Muscle layer of colon (tissue), 2 donors: ENCODE results near the gene MAFG.

Experiments
- H3K27ac ChIP-seq: one replicate; pipeline ENCODE4 v1.7.0; 2013; ENCODE audit warnings: low read depth, mild to moderate bottlenecking, low read length, moderate library complexity
- H3K27me3 ChIP-seq, 2 donors: one replicate each; pipeline ENCODE4 v1.7.0; 2013; ENCODE audit warnings: low read length in 2 of 2, mild to moderate bottlenecking in 2 of 2; ENCODE audit not compliant: insufficient read depth in 2 of 2, control insufficient read depth in 1 of 2
- H3K36me3 ChIP-seq: one replicate; pipeline ENCODE4 v1.7.0; 2013; ENCODE audit warnings: mild to moderate bottlenecking, low read length; ENCODE audit not compliant: insufficient read depth
- H3K4me1 ChIP-seq: one replicate; pipeline ENCODE4 v1.7.0; 2013; ENCODE audit warnings: mild to moderate bottlenecking, low read length; ENCODE audit not compliant: insufficient read depth
- H3K4me3 ChIP-seq, 2 donors: one replicate each; pipeline ENCODE4 v1.7.0; 2013; ENCODE audit warnings: low read length in 2 of 2, low read depth in 1 of 2, mild to moderate bottlenecking in 1 of 2, moderate library complexity in 1 of 2
- H3K9ac ChIP-seq: one replicate; pipeline ENCODE4 v1.7.0; 2013; ENCODE audit warnings: low read length
- H3K9me3 ChIP-seq: one replicate; pipeline ENCODE4 v1.7.0; 2013; ENCODE audit warnings: mild to moderate bottlenecking, low read length
- donor health status: abdominal sarcoma.
- donor health status: Adenocarcinoma of cecum.

The MAFG gene

GRCh38 chr17:81942167-81942553, 14.6 kb upstream of the MAFG start:
- no peaks in the 10 kb centered on the region for H3K4me1 ChIP-seq
- H3K27me3 ChIP-seq = peaks cover 0 to 26% of the 10 kb centered on the region in 2 donors
- no peak overlapping the region for H3K9ac ChIP-seq
- H3K9me3 ChIP-seq = no peaks in the 10 kb centered on the region
- no peak overlapping the region for H3K4me3 ChIP-seq
- H3K27ac ChIP-seq = no peak overlapping the region
- H3K36me3 ChIP-seq = no peaks in the 10 kb centered on the region

- Histone ChIP-seq H3K9me3 (no peaks in the 10 kb centered on the region), H3K4me3 (no peak overlapping the region), H3K27ac (no peak overlapping the region), H3K27me3 (peaks cover 0 to 29% of the 10 kb centered on the region in 2 donors), H3K4me1 (peaks cover 4% of the 10 kb centered on the region), H3K36me3 (no peaks in the 10 kb centered on the region), H3K9ac (no peak overlapping the region)
Observed at GRCh38 chr17:81941484-81942166, 14.1 kb upstream of the MAFG start.

- H3K27ac ChIP-seq = no peak overlapping the region
- peaks cover 6% of the 10 kb centered on the region for H3K4me1 ChIP-seq
- no peak overlapping the region for H3K9ac ChIP-seq
- H3K36me3 ChIP-seq = no peaks in the 10 kb centered on the region
- no peak overlapping the region for H3K4me3 ChIP-seq
- no peaks in the 10 kb centered on the region for H3K9me3 ChIP-seq
- H3K27me3 ChIP-seq = peaks cover 0 to 32% of the 10 kb centered on the region in 2 donors
Observed at GRCh38 chr17:81940538-81941483, 13.3 kb upstream of the MAFG start.

GRCh38 chr17:81939881-81940385, 12.4 kb upstream of the MAFG start:
- Histone ChIP-seq H3K36me3 (no peaks in the 10 kb centered on the region), H3K4me1 (peaks cover 6% of the 10 kb centered on the region), H3K4me3 (no peak overlapping the region), H3K27ac (no peak overlapping the region), H3K9ac (no peak overlapping the region), H3K9me3 (no peaks in the 10 kb centered on the region), H3K27me3 (peaks cover 0 to 32% of the 10 kb centered on the region in 2 donors)

GRCh38 chr17:81939218-81939617, 11.7 kb upstream of the MAFG start:
- Histone ChIP-seq H3K9ac (no peak overlapping the region), H3K9me3 (no peaks in the 10 kb centered on the region), H3K27ac (no peak overlapping the region), H3K36me3 (no peaks in the 10 kb centered on the region), H3K4me1 (peaks cover 6% of the 10 kb centered on the region), H3K4me3 (no peak overlapping the region), H3K27me3 (peaks cover 0 to 32% of the 10 kb centered on the region in 2 donors)

- Histone ChIP-seq H3K27ac (no peak overlapping the region), H3K36me3 (no peaks in the 10 kb centered on the region), H3K9me3 (no peaks in the 10 kb centered on the region), H3K9ac (no peak overlapping the region), H3K4me3 (no peak overlapping the region), H3K27me3 (peaks cover 0 to 15% of the 10 kb centered on the region in 2 donors), H3K4me1 (peaks cover 6% of the 10 kb centered on the region)
Observed at GRCh38 chr17:81935709-81936084, 8.2 kb upstream of the MAFG start.

GRCh38 chr17:81934850-81935708, 7.5 kb upstream of the MAFG start:
- Histone ChIP-seq H3K9me3 (no peaks in the 10 kb centered on the region), H3K27me3 (peaks cover 0 to 11% of the 10 kb centered on the region in 2 donors), H3K9ac (no peak overlapping the region), H3K27ac (no peak overlapping the region), H3K4me3 (no peak overlapping the region), H3K36me3 (no peaks in the 10 kb centered on the region), H3K4me1 (peaks cover 6% of the 10 kb centered on the region)

GRCh38 chr17:81934098-81934757, 6.7 kb upstream of the MAFG start:
- no peaks in the 10 kb centered on the region for H3K36me3 ChIP-seq
- H3K4me1 ChIP-seq = peaks cover 6% of the 10 kb centered on the region
- H3K27me3 ChIP-seq = peaks cover 0 to 7% of the 10 kb centered on the region in 2 donors

GRCh38 chr17:81933178-81933699, 5.7 kb upstream of the MAFG start:
- Histone ChIP-seq H3K4me1 (peaks cover 14% of the 10 kb centered on the region), H3K36me3 (no peaks in the 10 kb centered on the region), H3K4me3 (no peak overlapping the region), H3K9ac (no peak overlapping the region), H3K27me3 (peaks cover 0 to 17% of the 10 kb centered on the region in 2 donors), H3K27ac (no peak overlapping the region), H3K9me3 (no peaks in the 10 kb centered on the region)

More at GRCh38 chr17:81934098-81934757, 6.7 kb upstream of the MAFG start:
- Histone ChIP-seq H3K27ac (no peak overlapping the region), H3K9me3 (no peaks in the 10 kb centered on the region), H3K9ac (no peak overlapping the region), H3K4me3 (no peak overlapping the region)

- Histone ChIP-seq H3K9me3 (no peaks in the 10 kb centered on the region), H3K9ac (no peak overlapping the region), H3K27ac (no peak overlapping the region), H3K27me3 (peaks cover 0 to 18% of the 10 kb centered on the region in 2 donors), H3K4me3 (no peak overlapping the region), H3K36me3 (no peaks in the 10 kb centered on the region), H3K4me1 (peaks cover 16% of the 10 kb centered on the region)
Observed at GRCh38 chr17:81932333-81932983, 4.9 kb upstream of the MAFG start.
